Measurements from ENCODE around the gene PIAS4. TPM values are rescaled to one million over a fixed set of nuclear protein-coding genes. Genes with fewer than 3 reads are reported as not detected.
A peak's percentile ranks its signal among the peaks of the same experiment; 100 is the strongest.

Gene PIAS4
- total and polyA plus RNA-seq, 10 of the 15 experiments (the other 5 are each of a cell fraction or from before 2014, with no cell fraction given) = 0.13 to 25.1 (median 11.3) TPM

- H4K20me1 ChIP-seq (ENCODE audit: control insufficient read depth, insufficient read depth) = peaks cover 18% of the 10 kb centered on the region
Measured at GRCh38 chr19:4059453-4059871, 51.9 kb downstream of the PIAS4 start.

More at GRCh38 chr19:4059453-4059871, 51.9 kb downstream of the PIAS4 start:
- Histone ChIP-seq H3K4me1 (ENCODE audit: control insufficient read depth, insufficient read depth, low read length) (peaks cover 29% of the 10 kb centered on the region), H3K4me3 (peak overlapping the region; percentile 58), H3K9me3 (replicated peaks; ENCODE audit: control insufficient read depth, insufficient read depth, low read length) (no peaks in the 10 kb centered on the region), H3K79me2 (ENCODE audit: control insufficient read depth, insufficient read depth, low read length) (peaks cover 87% of the 10 kb centered on the region), H2AFZ (ENCODE audit: control insufficient read depth, low read depth, low read length) (no peak overlapping the region), H3K27ac (ENCODE audit: control insufficient read depth, insufficient read depth) (peak overlapping the region; percentile 87), H3K27me3 (replicated peaks in 1 of 2; ENCODE audit: control insufficient read depth in 2 of 2, insufficient read depth in 2 of 2, low read length in 1 of 2) (no peaks in the 10 kb centered on the region), H3K36me3 (ENCODE audit: control insufficient read depth in 2 of 2, insufficient read depth in 2 of 2, low read length in 1 of 2) (peaks cover 9 to 22% of the 10 kb centered on the region in 2 experiments; a peak in 3 of 4 replicates), H3K4me2 (ENCODE audit: control insufficient read depth, insufficient read depth) (peak overlapping the region; percentile 98), H3K9ac (ENCODE audit: control insufficient read depth, insufficient read depth, low read length) (peak overlapping the region; percentile 75)
- no TSS peak for BruUV-seq (replicated peaks)
- SMC1A ChIA-PET (ENCODE audit: uncharacterized antibody, unreplicated experiment) = interaction anchor here (1.9 kb wide), 1 partner anchor 56 kb away, joined by 5 read pairs; no protein-coding TSS in a partner anchor
- intact Hi-C loops (cut with micrococcal nuclease; ENCODE audit: unreplicated experiment) = no loop called here
- CTCF ChIA-PET = interaction anchor here (1.2 to 3.1 kb wide), 4 partner anchors 57 to 80 kb away, joined by 3 to 12 read pairs (median 8); partner anchors contain the start of gene EEF2
- ATAC-seq (peak; percentile 31), FAIRE-seq (no peak), DNase-seq (ENCODE audit: low read depth, low spot score) (no peak)
- TF ChIP-seq IKZF1 (conservative IDR thresholded peaks at IDR 0.05) = 0 out of 2 replicates have a peak, but pooled peaks have one; percentile 14
- TF ChIP-seq NR2F1 (conservative IDR thresholded peaks at IDR 0.05) = no peak
- 0 out of 2 replicates have a peak, but pooled peaks have one; percentile 1 for TF ChIP-seq SIN3A (IDR thresholded peaks at IDR 0.05; ENCODE audit: low read depth, low read length)
- TF ChIP-seq CREB1 (IDR thresholded peaks at IDR 0.05; ENCODE audit: low read depth) = no peak
- 0 out of 2 replicates have a peak, but pooled peaks have one; percentile 8 for TF ChIP-seq POLR2AphosphoS5 (IDR thresholded peaks at IDR 0.05; ENCODE audit: low read length)
- TF ChIP-seq EP300 (IDR thresholded peaks at IDR 0.05; ENCODE audit: borderline replicate concordance in 1 of 2, control insufficient read depth in 1 of 2, low read depth in 2 of 2, low read length in 2 of 2) = no peak
- no peak for TF ChIP-seq CHD4 (IDR thresholded peaks at IDR 0.05)
- TF ChIP-seq, protein P1, sequence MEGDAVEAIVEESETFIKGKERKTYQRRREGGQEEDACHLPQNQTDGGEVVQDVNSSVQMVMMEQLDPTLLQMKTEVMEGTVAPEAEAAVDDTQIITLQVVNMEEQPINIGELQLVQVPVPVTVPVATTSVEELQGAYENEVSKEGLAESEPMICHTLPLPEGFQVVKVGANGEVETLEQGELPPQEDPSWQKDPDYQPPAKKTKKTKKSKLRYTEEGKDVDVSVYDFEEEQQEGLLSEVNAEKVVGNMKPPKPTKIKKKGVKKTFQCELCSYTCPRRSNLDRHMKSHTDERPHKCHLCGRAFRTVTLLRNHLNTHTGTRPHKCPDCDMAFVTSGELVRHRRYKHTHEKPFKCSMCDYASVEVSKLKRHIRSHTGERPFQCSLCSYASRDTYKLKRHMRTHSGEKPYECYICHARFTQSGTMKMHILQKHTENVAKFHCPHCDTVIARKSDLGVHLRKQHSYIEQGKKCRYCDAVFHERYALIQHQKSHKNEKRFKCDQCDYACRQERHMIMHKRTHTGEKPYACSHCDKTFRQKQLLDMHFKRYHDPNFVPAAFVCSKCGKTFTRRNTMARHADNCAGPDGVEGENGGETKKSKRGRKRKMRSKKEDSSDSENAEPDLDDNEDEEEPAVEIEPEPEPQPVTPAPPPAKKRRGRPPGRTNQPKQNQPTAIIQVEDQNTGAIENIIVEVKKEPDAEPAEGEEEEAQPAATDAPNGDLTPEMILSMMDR (IDR thresholded peaks at IDR 0.05 in 2 of 3, conservative IDR thresholded peaks at IDR 0.05 in 1 of 3; ENCODE audit: control insufficient read depth in 2 of 3, extremely low read depth in 1 of 3, insufficient read depth in 1 of 3, low read depth in 3 of 3, low read length in 3 of 3) = 0 out of 6 replicates have a peak, but pooled peaks of 1 of the 3 experiments have one; percentile 1
- TF ChIP-seq, protein P2, sequence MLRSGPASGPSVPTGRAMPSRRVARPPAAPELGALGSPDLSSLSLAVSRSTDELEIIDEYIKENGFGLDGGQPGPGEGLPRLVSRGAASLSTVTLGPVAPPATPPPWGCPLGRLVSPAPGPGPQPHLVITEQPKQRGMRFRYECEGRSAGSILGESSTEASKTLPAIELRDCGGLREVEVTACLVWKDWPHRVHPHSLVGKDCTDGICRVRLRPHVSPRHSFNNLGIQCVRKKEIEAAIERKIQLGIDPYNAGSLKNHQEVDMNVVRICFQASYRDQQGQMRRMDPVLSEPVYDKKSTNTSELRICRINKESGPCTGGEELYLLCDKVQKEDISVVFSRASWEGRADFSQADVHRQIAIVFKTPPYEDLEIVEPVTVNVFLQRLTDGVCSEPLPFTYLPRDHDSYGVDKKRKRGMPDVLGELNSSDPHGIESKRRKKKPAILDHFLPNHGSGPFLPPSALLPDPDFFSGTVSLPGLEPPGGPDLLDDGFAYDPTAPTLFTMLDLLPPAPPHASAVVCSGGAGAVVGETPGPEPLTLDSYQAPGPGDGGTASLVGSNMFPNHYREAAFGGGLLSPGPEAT (IDR thresholded peaks at IDR 0.05; ENCODE audit: low read depth) = no peak
- RAD21 ChIA-PET (ENCODE audit: unreplicated experiment) = interaction anchor here (1.2 to 2.6 kb wide), 4 partner anchors 50 to 80 kb away, joined by 3 to 10 read pairs (median 4); no protein-coding TSS in a partner anchor
- under 1% methylated on average over 15 of the region's 19 CpGs for WGBS (ENCODE audit: insufficient coverage, insufficient replicate concordance, low lambda C conversion rate, missing lambda C conversion rate)
- POLR2A ChIA-PET = interaction anchor here (0.5 to 3.2 kb wide), 11 partner anchors 15 to 283 kb away, joined by 3 to 15 read pairs (median 5); partner anchors contain the start of genes EEF2 and PIAS4
- in situ Hi-C loops (cut with MboI) = no loop called here
